Measurements from ENCODE around the gene NOL4L.

DNA sequence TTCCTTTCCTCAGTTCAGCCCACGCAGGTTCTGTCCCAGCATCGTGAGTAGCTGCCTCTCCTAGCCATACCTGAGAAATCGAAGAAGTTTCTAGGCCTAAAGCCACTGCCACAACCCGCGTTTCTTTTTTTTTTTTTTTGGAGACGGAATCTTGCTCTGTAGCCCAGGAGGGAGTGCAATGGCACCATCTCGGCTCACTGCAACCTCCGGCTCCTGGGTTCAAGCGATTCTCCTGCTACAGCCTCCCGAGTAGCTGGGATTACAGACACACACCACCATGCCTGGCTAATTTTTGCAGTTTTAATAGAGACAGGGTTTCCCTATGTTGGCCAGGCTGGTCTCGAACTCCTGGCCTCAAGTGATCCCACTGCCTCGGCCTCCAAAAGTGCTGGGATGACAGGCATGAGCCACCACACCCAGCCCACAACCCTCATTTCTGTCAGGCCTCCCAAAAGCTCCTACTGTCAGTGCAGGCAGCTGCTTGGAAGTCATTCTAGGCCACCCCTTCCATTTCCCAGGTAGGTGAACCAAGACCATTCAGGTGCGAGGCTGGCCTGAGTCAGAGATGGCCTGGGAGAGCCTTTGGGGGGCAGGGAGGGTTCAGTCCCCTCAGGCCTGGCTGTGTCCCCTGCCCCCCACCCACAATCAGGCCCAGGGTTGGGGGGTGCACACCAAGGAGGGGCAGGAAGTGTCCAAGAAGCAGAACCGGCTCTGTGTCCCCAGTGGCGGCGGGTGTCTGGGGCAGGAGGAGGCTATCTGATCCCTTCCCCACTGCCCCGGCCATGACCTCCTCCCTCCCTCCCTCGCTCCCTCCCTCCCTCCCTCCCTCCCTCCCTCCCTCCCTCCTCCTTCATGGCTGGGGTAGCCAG, 47.2 kb downstream of the NOL4L start:
- TF ChIP-seq, protein P1, sequence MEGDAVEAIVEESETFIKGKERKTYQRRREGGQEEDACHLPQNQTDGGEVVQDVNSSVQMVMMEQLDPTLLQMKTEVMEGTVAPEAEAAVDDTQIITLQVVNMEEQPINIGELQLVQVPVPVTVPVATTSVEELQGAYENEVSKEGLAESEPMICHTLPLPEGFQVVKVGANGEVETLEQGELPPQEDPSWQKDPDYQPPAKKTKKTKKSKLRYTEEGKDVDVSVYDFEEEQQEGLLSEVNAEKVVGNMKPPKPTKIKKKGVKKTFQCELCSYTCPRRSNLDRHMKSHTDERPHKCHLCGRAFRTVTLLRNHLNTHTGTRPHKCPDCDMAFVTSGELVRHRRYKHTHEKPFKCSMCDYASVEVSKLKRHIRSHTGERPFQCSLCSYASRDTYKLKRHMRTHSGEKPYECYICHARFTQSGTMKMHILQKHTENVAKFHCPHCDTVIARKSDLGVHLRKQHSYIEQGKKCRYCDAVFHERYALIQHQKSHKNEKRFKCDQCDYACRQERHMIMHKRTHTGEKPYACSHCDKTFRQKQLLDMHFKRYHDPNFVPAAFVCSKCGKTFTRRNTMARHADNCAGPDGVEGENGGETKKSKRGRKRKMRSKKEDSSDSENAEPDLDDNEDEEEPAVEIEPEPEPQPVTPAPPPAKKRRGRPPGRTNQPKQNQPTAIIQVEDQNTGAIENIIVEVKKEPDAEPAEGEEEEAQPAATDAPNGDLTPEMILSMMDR (IDR thresholded peaks at IDR 0.05): no peak
- TF ChIP-seq POLR2AphosphoS5 (IDR thresholded peaks at IDR 0.05) (no peak), EP300 (IDR thresholded peaks at IDR 0.05) (no peak), POLR2A (IDR thresholded peaks at IDR 0.05) (no peak)
